NCI-H774 (cell line): Measurements from ENCODE around the gene RAB9B.
"Not testable (repeated sequence)": the region's sequence is repeated elsewhere in the genome, so short reads cannot be mapped to it uniquely, and the experiment has no call there.

Source experiments
- DNase-seq: peaks from one replicate; lab custom pipeline; 2025; lab: John Stamatoyannopoulos, UW

Gene RAB9B, protein sequence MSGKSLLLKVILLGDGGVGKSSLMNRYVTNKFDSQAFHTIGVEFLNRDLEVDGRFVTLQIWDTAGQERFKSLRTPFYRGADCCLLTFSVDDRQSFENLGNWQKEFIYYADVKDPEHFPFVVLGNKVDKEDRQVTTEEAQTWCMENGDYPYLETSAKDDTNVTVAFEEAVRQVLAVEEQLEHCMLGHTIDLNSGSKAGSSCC

GRCh38 chrX:103831803-103832544 lies at the start of gene RAB9B:
RAB9B (minus strand) TSS chrX:103832257; CDS start chrX:103825784, 6,473 bp downstream.
- peak; percentile 12 for DNase-seq

DNA sequence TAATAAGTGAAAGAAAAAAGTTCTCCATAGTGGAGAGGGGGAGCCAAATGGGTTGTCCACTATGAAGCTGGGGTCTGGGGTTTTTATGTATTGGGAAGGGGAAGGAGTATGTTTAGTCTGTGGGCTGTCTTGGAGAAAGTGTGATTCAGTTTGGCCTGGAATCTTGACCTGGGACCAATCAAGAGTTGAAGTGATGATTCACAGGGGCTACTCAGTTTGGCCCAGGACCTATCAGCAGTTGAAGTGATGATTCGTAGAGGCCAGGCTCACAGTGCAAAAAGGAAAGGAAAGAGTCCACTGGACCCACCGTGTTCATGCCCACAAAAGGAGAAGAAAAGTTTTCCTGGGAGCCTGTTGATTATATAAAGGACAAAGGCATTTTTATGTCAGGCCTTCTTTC lies 47.3 kb upstream of the RAB9B start:
- no peak for DNase-seq

GRCh38 chrX:103878466-103879122 lies 46.5 kb upstream of the RAB9B start:
- DNase-seq, result no peak

DNA sequence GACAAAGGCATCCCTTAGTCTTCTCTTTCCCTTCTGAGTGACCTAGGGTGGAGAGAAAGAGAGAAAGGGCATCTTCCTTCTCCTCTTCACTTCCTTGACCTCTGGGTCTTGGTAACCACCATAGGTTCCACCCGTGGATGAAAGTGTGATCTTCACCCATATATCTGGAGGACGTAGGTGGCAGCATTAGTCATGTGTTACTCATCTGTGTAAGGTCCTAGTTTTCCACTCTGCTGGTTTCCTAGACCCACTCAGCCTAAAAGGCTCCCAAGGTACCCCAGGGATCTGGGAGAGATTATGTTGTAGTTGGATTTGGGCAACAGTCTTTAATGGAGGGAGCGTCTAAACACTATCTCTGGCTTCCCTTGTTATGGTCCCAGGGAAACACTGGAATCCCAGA lies 45.5 kb upstream of the RAB9B start:
- DNase-seq, result no peak

GRCh38 chrX:103864886-103865534 lies 33.0 kb upstream of the RAB9B start:
- no peak for DNase-seq

DNA sequence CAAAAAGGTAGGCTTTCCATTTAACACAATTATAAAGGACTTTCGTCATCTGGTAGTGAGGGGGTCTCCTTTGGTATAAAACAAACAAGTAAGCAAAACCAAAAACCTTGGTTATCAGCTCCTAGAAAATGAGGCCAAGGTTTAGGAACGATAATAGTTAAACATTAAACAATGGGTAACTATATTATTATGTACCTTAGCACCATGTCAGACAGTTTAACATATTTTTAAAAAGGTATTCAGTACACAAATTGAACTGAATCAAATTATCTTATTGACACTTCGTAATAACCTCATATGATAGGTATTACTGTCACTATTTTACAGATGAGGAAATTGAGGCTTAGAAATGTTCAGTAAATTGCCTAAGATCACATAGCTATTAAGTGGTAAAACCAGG lies 32.1 kb upstream of the RAB9B start:
- DNase-seq, result no peak

- no peak for DNase-seq
Measured at GRCh38 chrX:103861200-103861599, 29.1 kb upstream of the RAB9B start.

DNA sequence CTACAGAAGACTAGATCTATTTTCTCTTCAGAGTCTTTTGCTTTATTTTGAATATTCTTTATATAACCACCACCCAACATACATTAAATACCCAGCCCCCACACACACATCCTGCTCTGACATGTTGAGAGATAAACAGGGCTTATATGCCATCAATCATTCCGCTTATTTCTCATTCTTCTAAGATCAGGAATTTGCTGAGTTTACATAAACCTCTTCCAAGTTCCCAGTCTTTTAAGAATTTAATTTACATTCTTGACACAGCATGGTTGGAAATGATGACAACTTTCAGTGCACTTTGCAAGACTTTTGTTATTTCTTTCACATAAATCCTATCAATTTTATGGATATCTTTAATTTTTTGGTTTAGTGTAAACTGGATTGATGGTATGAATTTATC lies 17.5 kb upstream of the RAB9B start:
- DNase-seq, result no peak

GRCh38 chrX:103847174-103847870 lies 15.3 kb upstream of the RAB9B start:
- no peak for DNase-seq

DNA sequence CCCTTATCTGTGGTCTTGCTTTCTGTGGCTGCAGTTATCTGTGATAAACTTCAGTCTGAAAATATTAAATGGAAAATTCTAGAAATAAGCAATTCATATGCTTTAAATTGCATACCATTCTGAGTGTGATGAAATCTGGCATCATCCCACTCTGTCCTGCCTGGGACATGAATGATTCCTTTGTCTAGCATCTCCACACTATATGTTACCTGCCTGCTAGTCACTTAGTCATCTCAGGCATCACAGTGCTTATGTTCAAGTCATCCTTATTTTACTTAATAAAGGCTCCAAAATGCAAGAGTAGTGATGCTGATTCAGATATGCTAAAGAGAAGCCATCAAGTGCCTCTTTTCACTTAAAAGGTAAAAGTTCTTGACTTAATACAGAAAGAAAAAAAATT lies 14.3 kb upstream of the RAB9B start:
- no peak for DNase-seq

- DNase-seq, result peak; percentile 1
Measured at GRCh38 chrX:103845165-103845653, 13.2 kb upstream of the RAB9B start.

GRCh38 chrX:103839404-103839803 lies 7.3 kb upstream of the RAB9B start:
- DNase-seq, result no peak

GRCh38 chrX:103831342-103831802 lies 685 bp downstream of the RAB9B start:
- peak; percentile 45 for DNase-seq

DNA sequence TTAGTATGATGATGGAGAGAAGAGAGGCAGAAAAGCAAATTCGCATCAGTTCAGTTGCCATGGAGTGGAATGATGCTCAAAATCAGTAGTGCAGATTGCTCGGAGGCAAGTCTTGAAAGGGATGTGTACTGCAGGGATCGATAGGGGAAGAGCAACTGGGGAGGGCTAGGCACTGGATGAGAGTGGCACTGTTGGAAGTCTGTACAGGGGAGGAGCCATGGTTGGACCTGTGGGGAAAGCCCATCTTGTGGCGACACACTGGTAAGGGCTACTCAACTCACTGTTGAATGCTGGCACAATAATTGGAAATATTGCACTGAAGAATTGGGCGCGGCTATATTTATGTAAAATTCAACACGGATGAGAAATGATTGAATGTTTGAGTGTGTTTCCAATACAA lies 1.2 kb downstream of the RAB9B start:
- DNase-seq, result no peak

DNA sequence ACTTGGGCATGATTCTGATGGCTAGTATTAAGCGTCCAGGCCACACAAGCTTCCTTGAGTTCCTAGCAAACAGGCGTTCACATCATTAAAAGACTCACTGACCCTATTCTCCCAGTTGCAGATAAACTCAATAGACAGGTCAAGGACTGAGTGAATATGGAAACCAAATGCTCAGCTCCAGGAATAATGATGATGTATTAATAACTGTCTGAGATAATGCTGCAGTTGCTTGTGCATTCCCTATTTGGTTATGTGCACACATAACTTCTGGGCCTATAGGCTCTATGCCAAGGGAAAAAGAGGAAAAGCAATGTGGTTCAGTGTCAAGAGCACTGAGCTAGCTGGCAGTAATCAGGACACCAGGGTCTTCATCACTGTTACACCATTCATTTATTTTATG lies 3.5 kb downstream of the RAB9B start:
- DNase-seq, result no peak

DNA sequence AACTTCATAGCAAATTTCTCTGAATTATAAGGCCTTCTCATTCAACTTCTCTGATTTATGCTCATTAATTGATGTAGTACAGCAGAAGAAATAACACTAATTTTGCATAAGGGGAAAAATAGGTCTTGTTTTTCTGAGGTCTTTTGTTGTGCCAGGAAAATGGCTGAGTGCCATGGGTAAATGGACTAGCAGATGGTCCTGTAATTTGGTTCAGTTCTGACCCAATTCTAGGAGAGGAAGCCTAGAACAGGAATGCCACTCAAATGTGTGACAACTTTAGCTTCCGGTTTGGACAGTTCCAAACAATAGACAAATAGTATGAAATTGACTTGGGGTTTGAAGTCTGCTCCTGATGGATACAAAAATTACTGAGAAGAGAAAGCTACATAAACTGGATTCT lies 6.2 kb downstream of the RAB9B start:
- no peak for DNase-seq

- no peak for DNase-seq
Measured at GRCh38 chrX:103823591-103823990, 8.5 kb downstream of the RAB9B start.

DNA sequence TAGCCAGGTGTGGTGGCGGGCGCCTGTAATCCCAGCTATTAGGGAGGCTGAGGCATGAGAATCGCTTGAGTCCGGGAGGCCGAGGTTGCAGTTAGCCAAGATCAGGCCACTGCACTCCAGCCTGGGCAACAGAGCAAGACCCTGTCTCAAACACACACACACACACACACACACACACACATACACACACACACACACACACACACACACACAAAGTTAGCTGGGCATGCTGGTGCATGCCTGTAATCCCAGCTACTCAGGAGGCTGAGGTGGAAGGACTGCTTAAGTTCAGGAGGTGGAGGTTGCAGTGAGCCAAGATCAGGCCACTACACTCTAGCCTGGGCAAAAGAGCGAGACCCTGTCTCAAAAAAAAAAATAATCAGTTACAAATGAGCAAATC lies 11.3 kb downstream of the RAB9B start:
- not testable (repeated sequence) for DNase-seq

DNA sequence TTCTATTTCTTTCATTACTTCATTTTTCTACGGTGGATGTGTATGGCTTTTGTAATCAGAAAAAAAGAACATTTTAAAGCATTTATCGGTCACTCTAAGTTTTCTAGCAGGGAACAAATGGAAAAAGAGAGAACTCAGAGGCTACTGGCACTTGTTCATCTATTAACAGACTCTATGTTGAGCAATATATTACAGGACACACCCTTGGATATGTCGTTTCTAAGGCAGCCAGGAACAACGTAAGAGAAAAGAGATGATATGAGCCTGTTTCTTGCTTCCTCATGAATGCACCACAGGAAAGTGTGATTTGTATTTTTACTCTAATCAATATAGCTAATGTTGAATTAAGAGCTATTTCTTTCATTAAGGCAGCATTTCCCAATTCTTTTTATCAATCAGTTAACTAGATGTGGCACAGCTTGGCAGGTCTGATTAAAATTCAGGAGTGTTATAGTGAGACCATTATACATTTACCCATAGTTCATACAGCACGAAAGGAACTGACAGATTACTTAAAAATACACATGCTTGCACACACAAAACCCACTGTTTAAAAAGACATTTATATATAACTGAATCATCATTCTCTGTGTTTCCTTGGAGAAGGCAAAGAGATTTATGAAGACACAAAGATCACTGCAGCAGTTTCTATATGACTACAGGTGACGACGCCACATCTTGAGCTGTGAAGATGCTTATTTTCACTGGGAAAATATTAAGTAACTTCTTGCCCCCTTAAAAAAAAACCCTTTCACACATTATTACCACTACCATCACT lies 13.0 kb downstream of the RAB9B start:
- DNase-seq, result no peak

- no peak for DNase-seq
Measured at GRCh38 chrX:103817502-103817901, 14.6 kb downstream of the RAB9B start.

- DNase-seq, result not testable (repeated sequence)
Measured at GRCh38 chrX:103817101-103817500, 15.0 kb downstream of the RAB9B start.
